ENCODE measurements around the gene COG6. TPM values are rescaled to one million over a fixed set of nuclear protein-coding genes. Genes with fewer than 3 reads are reported as not detected.

COG6 gene
- total RNA-seq, 1 experiment from 2014 or later = 23.7 TPM

- H3K9me3 Mint-ChIP-seq (ENCODE audit: low read depth, unreplicated experiment) = no peaks in the 10 kb centered on the region
- intact Hi-C loops (cut with micrococcal nuclease; ENCODE audit: unreplicated experiment) = no loop called here
- H3K36me3 Mint-ChIP-seq (ENCODE audit: insufficient read depth, unreplicated experiment) = no peaks in the 10 kb centered on the region
- H3K27me3 Mint-ChIP-seq (ENCODE audit: unreplicated experiment) = no peaks in the 10 kb centered on the region
- no peaks in the 10 kb centered on the region for H3K4me1 Mint-ChIP-seq (ENCODE audit: low read depth, unreplicated experiment)
- CTCF ChIA-PET = interaction anchor here (0.7 kb wide), 1 partner anchor 200 kb away, joined by 9 read pairs; no protein-coding TSS in a partner anchor
- TF ChIP-seq CTCF (IDR thresholded peaks at IDR 0.05; ENCODE audit: unreplicated experiment) = no peak
- H3K27ac Mint-ChIP-seq (ENCODE audit: unreplicated experiment) = no peak overlapping the region
- H3K4me3 Mint-ChIP-seq (ENCODE audit: low read depth, unreplicated experiment) = no peak overlapping the region
- no TSS peak for BruUV-seq (replicated peaks)
- no peak for DNase-seq
Measured at GRCh38 chr13:39665763-39666162, 10.3 kb downstream of the COG6 start.

- Mint-ChIP-seq H3K27ac (ENCODE audit: unreplicated experiment) (no peak overlapping the region), H3K36me3 (ENCODE audit: insufficient read depth, unreplicated experiment) (no peaks in the 10 kb centered on the region), H3K9me3 (ENCODE audit: low read depth, unreplicated experiment) (no peaks in the 10 kb centered on the region), H3K4me1 (ENCODE audit: low read depth, unreplicated experiment) (no peaks in the 10 kb centered on the region), H3K4me3 (ENCODE audit: low read depth, unreplicated experiment) (no peak overlapping the region), H3K27me3 (ENCODE audit: unreplicated experiment) (no peaks in the 10 kb centered on the region)
- no peak for DNase-seq
- CTCF ChIA-PET = interaction anchor here (0.6 kb wide), 1 partner anchor 200 kb away, joined by 3 read pairs; no protein-coding TSS in a partner anchor
- BruUV-seq (replicated peaks) = no TSS peak
- no peak for TF ChIP-seq CTCF (IDR thresholded peaks at IDR 0.05; ENCODE audit: unreplicated experiment)
- intact Hi-C loops (cut with micrococcal nuclease; ENCODE audit: unreplicated experiment) = loop anchor here (5.0 to 10.0 kb wide), 2 partner anchors 253 to 626 kb away; no protein-coding TSS in a partner anchor
Measured at GRCh38 chr13:39670445-39670844, 15.0 kb downstream of the COG6 start.

- intact Hi-C loops (cut with micrococcal nuclease; ENCODE audit: unreplicated experiment) = loop anchor here (5.0 to 10.0 kb wide), 2 partner anchors 255 to 628 kb away; no protein-coding TSS in a partner anchor
- H3K4me3 Mint-ChIP-seq (ENCODE audit: low read depth, unreplicated experiment) = no peak overlapping the region
- no peak overlapping the region for H3K27ac Mint-ChIP-seq (ENCODE audit: unreplicated experiment)
- BruUV-seq (replicated peaks) = no TSS peak
- no peaks in the 10 kb centered on the region for H3K27me3 Mint-ChIP-seq (ENCODE audit: unreplicated experiment)
- H3K36me3 Mint-ChIP-seq (ENCODE audit: insufficient read depth, unreplicated experiment) = no peaks in the 10 kb centered on the region
- DNase-seq = no peak
- CTCF ChIA-PET = no interaction called here
- H3K9me3 Mint-ChIP-seq (ENCODE audit: low read depth, unreplicated experiment) = no peaks in the 10 kb centered on the region
- H3K4me1 Mint-ChIP-seq (ENCODE audit: low read depth, unreplicated experiment) = no peaks in the 10 kb centered on the region
- TF ChIP-seq CTCF (IDR thresholded peaks at IDR 0.05; ENCODE audit: unreplicated experiment) = no peak
Measured at GRCh38 chr13:39672378-39673132, 17.1 kb downstream of the COG6 start.

GRCh38 chr13:39675904-39676303 lies 20.4 kb downstream of the COG6 start:
- Mint-ChIP-seq H3K4me1 (ENCODE audit: low read depth, unreplicated experiment) (no peaks in the 10 kb centered on the region), H3K27ac (ENCODE audit: unreplicated experiment) (no peak overlapping the region), H3K36me3 (ENCODE audit: insufficient read depth, unreplicated experiment) (peaks cover 8% of the 10 kb centered on the region), H3K9me3 (ENCODE audit: low read depth, unreplicated experiment) (no peaks in the 10 kb centered on the region), H3K4me3 (ENCODE audit: low read depth, unreplicated experiment) (no peak overlapping the region), H3K27me3 (ENCODE audit: unreplicated experiment) (no peaks in the 10 kb centered on the region)
- no peak for DNase-seq
- TF ChIP-seq CTCF (IDR thresholded peaks at IDR 0.05; ENCODE audit: unreplicated experiment) = no peak
- intact Hi-C loops (cut with micrococcal nuclease; ENCODE audit: unreplicated experiment) = loop anchor here (10.0 kb wide), 1 partner anchor 631 kb away; no protein-coding TSS in a partner anchor
- BruUV-seq (replicated peaks) = no TSS peak
- CTCF ChIA-PET = no interaction called here

All from Calu3 (cell line).